ENCODE results near the gene CTDSPL. TPM values are rescaled to one million over a fixed set of nuclear protein-coding genes. Genes with fewer than 3 reads are reported as not detected.

Gene CTDSPL
- total and polyA plus RNA-seq, 10 of the 15 experiments (the other 5 are each of a cell fraction or from before 2014, with no cell fraction given), result 0.05 to 0.51 (median 0.18) TPM; not detected in 6

DNA sequence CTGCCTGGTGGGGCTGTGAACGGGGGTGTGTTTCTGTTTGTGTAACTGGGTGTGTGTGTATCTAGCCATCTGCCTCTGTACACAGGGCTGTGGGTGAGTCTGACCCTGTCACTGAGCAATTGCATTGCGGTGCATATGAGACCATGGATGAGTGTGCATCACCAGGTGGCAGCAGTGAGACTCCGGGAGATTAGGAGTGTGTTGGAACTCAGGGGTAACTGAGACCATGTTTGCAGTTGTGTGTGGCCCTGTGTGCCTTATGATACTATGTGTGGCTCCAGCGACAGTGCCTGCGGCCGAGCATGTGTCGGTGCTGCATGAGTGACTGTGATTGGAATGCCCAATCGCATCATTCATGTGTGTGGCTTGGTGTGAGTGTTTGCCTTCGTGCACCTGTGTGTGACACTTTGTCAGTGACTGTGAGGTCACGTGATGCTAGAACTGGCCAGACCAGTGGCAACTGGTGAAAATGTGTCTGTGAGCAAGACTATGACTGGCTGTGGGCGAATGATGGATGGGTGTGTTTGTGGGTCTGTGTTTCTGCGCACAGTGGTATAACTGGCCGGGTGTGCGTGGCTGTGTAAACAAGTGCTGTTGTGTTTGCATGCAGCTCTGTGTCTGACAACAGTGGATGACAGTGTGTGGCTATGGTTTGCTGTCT, 142.9 kb downstream of the CTDSPL start (continued):
- TF ChIP-seq, protein P1, sequence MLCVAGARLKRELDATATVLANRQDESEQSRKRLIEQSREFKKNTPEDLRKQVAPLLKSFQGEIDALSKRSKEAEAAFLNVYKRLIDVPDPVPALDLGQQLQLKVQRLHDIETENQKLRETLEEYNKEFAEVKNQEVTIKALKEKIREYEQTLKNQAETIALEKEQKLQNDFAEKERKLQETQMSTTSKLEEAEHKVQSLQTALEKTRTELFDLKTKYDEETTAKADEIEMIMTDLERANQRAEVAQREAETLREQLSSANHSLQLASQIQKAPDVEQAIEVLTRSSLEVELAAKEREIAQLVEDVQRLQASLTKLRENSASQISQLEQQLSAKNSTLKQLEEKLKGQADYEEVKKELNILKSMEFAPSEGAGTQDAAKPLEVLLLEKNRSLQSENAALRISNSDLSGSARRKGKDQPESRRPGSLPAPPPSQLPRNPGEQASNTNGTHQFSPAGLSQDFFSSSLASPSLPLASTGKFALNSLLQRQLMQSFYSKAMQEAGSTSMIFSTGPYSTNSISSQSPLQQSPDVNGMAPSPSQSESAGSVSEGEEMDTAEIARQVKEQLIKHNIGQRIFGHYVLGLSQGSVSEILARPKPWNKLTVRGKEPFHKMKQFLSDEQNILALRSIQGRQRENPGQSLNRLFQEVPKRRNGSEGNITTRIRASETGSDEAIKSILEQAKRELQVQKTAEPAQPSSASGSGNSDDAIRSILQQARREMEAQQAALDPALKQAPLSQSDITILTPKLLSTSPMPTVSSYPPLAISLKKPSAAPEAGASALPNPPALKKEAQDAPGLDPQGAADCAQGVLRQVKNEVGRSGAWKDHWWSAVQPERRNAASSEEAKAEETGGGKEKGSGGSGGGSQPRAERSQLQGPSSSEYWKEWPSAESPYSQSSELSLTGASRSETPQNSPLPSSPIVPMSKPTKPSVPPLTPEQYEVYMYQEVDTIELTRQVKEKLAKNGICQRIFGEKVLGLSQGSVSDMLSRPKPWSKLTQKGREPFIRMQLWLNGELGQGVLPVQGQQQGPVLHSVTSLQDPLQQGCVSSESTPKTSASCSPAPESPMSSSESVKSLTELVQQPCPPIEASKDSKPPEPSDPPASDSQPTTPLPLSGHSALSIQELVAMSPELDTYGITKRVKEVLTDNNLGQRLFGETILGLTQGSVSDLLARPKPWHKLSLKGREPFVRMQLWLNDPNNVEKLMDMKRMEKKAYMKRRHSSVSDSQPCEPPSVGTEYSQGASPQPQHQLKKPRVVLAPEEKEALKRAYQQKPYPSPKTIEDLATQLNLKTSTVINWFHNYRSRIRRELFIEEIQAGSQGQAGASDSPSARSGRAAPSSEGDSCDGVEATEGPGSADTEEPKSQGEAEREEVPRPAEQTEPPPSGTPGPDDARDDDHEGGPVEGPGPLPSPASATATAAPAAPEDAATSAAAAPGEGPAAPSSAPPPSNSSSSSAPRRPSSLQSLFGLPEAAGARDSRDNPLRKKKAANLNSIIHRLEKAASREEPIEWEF (IDR thresholded peaks at IDR 0.05; ENCODE audit: insufficient replicate concordance, low read depth, low read length), result no peak
- TF ChIP-seq RAD51 (IDR thresholded peaks at IDR 0.05) (peak; percentile 65; the same call in 1 of the 2 replicates), JUND (IDR thresholded peaks at IDR 0.05; ENCODE audit: low read depth, low read length) (no peak), RUNX3 (IDR thresholded peaks at IDR 0.05; ENCODE audit: low read length) (no peak), STAT3 (IDR thresholded peaks at IDR 0.05; ENCODE audit: low read depth, low read length) (no peak), ZNF274 (IDR thresholded peaks at IDR 0.05; ENCODE audit: insufficient read depth, insufficient read length) (no peak), SIN3A (IDR thresholded peaks at IDR 0.05; ENCODE audit: low read depth, low read length) (no peak), SMARCA5 (IDR thresholded peaks at IDR 0.05) (peak; percentile 55; the same call in 1 of the 2 replicates), SMC3 (IDR thresholded peaks at IDR 0.05; ENCODE audit: borderline replicate concordance, low read length) (peak; percentile 63; the same call in 1 of the 2 replicates), MTA3 (IDR thresholded peaks at IDR 0.05; ENCODE audit: borderline replicate concordance, low read length) (no peak), ETV6 (conservative IDR thresholded peaks at IDR 0.05 in 1 of 2, IDR thresholded peaks at IDR 0.05 in 1 of 2; ENCODE audit: borderline replicate concordance in 1 of 2, low read depth in 1 of 2) (no peak), RB1 (IDR thresholded peaks at IDR 0.05; ENCODE audit: borderline replicate concordance) (no peak)
- TF ChIP-seq, protein P2, sequence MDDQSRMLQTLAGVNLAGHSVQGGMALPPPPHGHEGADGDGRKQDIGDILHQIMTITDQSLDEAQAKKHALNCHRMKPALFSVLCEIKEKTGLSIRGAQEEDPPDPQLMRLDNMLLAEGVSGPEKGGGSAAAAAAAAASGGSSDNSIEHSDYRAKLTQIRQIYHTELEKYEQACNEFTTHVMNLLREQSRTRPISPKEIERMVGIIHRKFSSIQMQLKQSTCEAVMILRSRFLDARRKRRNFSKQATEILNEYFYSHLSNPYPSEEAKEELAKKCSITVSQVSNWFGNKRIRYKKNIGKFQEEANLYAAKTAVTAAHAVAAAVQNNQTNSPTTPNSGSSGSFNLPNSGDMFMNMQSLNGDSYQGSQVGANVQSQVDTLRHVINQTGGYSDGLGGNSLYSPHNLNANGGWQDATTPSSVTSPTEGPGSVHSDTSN (IDR thresholded peaks at IDR 0.05; ENCODE audit: insufficient replicate concordance, low read depth, low read length), result peak; percentile 16
- TF ChIP-seq, protein P3, sequence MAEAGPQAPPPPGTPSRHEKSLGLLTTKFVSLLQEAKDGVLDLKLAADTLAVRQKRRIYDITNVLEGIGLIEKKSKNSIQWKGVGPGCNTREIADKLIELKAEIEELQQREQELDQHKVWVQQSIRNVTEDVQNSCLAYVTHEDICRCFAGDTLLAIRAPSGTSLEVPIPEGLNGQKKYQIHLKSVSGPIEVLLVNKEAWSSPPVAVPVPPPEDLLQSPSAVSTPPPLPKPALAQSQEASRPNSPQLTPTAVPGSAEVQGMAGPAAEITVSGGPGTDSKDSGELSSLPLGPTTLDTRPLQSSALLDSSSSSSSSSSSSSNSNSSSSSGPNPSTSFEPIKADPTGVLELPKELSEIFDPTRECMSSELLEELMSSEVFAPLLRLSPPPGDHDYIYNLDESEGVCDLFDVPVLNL (IDR thresholded peaks at IDR 0.05; ENCODE audit: low read depth, low read length), result no peak
- TF ChIP-seq, protein P4, sequence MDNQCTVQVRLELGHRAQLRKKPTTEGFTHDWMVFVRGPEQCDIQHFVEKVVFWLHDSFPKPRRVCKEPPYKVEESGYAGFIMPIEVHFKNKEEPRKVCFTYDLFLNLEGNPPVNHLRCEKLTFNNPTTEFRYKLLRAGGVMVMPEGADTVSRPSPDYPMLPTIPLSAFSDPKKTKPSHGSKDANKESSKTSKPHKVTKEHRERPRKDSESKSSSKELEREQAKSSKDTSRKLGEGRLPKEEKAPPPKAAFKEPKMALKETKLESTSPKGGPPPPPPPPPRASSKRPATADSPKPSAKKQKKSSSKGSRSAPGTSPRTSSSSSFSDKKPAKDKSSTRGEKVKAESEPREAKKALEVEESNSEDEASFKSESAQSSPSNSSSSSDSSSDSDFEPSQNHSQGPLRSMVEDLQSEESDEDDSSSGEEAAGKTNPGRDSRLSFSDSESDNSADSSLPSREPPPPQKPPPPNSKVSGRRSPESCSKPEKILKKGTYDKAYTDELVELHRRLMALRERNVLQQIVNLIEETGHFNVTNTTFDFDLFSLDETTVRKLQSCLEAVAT (IDR thresholded peaks at IDR 0.05), result no peak
- TF ChIP-seq, protein P5, sequence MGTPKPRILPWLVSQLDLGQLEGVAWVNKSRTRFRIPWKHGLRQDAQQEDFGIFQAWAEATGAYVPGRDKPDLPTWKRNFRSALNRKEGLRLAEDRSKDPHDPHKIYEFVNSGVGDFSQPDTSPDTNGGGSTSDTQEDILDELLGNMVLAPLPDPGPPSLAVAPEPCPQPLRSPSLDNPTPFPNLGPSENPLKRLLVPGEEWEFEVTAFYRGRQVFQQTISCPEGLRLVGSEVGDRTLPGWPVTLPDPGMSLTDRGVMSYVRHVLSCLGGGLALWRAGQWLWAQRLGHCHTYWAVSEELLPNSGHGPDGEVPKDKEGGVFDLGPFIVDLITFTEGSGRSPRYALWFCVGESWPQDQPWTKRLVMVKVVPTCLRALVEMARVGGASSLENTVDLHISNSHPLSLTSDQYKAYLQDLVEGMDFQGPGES (IDR thresholded peaks at IDR 0.05), result no peak

Measured in GM12878 (cell line).